A673 (cell line): ENCODE data around the gene RFPL3. TPM values are rescaled to one million over a fixed set of nuclear protein-coding genes. Genes with fewer than 3 reads are reported as not detected.
"Not testable (repeated sequence)": the region's sequence is repeated elsewhere in the genome, so short reads cannot be mapped to it uniquely, and the experiment has no call there.

Experiments
- Bru-seq: library from RNA; stranded (reverse); fragments of 400-500 nt; gene quantifications from one replicate; lab custom pipeline; 2021; lab: Mats Ljungman, UMichigan
- BruChase-seq, 2 experiments: library from RNA; stranded (reverse); fragments of 400-500 nt; gene quantifications; one replicate each; lab custom pipeline; 2021; lab: Mats Ljungman, UMichigan
- BruUV-seq: library from RNA; stranded (reverse); fragments of 400-500 nt; replicated peaks from 2 replicates; lab custom pipeline; 2021; lab: Mats Ljungman, UMichigan
- CTCF ChIA-PET: fragments of 300-600 bp; sonication (Branson Sonifier 250); formaldehyde crosslinking; loops from one replicate; lab custom pipeline; 2022; ENCODE audit warnings: antibody characterized with exemption; lab: Charles Lee
- POLR2A ChIA-PET: fragments of 300-600 bp; sonication (Branson Sonifier 250); formaldehyde crosslinking; loops from one replicate; lab custom pipeline; 2022; ENCODE audit warnings: antibody characterized with exemption; ENCODE audit not compliant: low non-redundant PET; lab: Charles Lee
- DNase-seq: peaks from one replicate; pipeline ENCODE4 v3.0.0-alpha.2; 2015; ENCODE audit warnings: low spot score
- H3K27ac ChIP-seq: fragments of 200-600 bp; sonication (generic); 2 replicates; pipeline ENCODE4 v1.5.1; 2016; ENCODE audit warnings: mixed run types, low read depth, mild to moderate bottlenecking, mixed read lengths, antibody characterized with exemption, low read length; ENCODE audit not compliant: poor library complexity, severe bottlenecking
- H3K27me3 ChIP-seq: fragments of 200-600 bp; sonication (generic); replicated peaks from 2 replicates; pipeline ENCODE4 v1.6.1; 2017; ENCODE audit warnings: mixed run types, low read depth, mild to moderate bottlenecking, mixed read lengths, antibody characterized with exemption, low read length; ENCODE audit not compliant: insufficient read depth, poor library complexity
- H3K36me3 ChIP-seq: fragments of 200-600 bp; sonication (generic); 2 replicates; pipeline ENCODE4 v1.6.1; 2016; ENCODE audit warnings: mixed run types, mild to moderate bottlenecking, mixed read lengths, antibody characterized with exemption, low read length; ENCODE audit not compliant: insufficient read depth, poor library complexity, severe bottlenecking
- H3K4me1 ChIP-seq: fragments of 200-600 bp; sonication (generic); 2 replicates; pipeline ENCODE4 v1.6.1; 2017; ENCODE audit warnings: mixed run types, mild to moderate bottlenecking, mixed read lengths, antibody characterized with exemption, low read length; ENCODE audit not compliant: insufficient read depth, poor library complexity, severe bottlenecking
- H3K4me3 ChIP-seq: fragments of 200-600 bp; sonication (generic); 2 replicates; pipeline ENCODE4 v1.5.1; 2016; ENCODE audit warnings: low read depth, mixed run types, mild to moderate bottlenecking, mixed read lengths, low read length; ENCODE audit not compliant: poor library complexity, severe bottlenecking
- H3K9me3 ChIP-seq: fragments of 200-600 bp; sonication (generic); 2 replicates; pipeline ENCODE4 v1.6.1; 2016; ENCODE audit warnings: mixed run types, low read depth, mild to moderate bottlenecking, mixed read lengths, antibody characterized with exemption, low read length; ENCODE audit not compliant: poor library complexity, severe bottlenecking
- CTCF ChIP-seq: fragments of 300-800, 200-600 bp; sonication (generic); conservative IDR thresholded peaks from 2 replicates; pipeline ENCODE4 v1.5.1; 2017; ENCODE audit warnings: low read depth, mild to moderate bottlenecking, antibody characterized with exemption, low read length, moderate library complexity, mixed read lengths
- EZH2 ChIP-seq: fragments of 200-600 bp; sonication (generic); IDR thresholded peaks from 2 replicates; pipeline ENCODE4 v1.6.1; 2017; ENCODE audit warnings: borderline replicate concordance, low read depth, mild to moderate bottlenecking, mixed read lengths, antibody characterized with exemption, low read length; ENCODE audit not compliant: poor library complexity, severe bottlenecking
- intact Hi-C: fragments of 100-400 bp; cut with micrococcal nuclease; formaldehyde crosslinking; loops from one replicate; pipeline ENCODE4 v1.10.0; 2022; ENCODE audit not compliant: unreplicated experiment
- long read RNA-seq: library from polyadenylated mRNA; stranded (forward); transcript quantifications from one replicate; pipeline ENCODE4 v2.0.0, GENCODE V29; 2022
- total RNA-seq: library from RNA; stranded (reverse); gene quantifications from 2 replicates; pipeline ENCODE4 v1.2.3, GENCODE V29; 2021

Gene RFPL3
- total RNA-seq (not detected in 2 replicates), Bru-seq, nascent RNA (not detected), BruChase-seq, experiment 1, labeled RNA remaining after a 2-hour chase (not detected), BruChase-seq, experiment 2, labeled RNA remaining after a 6-hour chase (not detected)
- long read RNA-seq: 0 reads

- DNase-seq, H3K27ac ChIP-seq, CTCF ChIA-PET, H3K4me3 ChIP-seq, intact Hi-C loops, H3K36me3 ChIP-seq, H3K9me3 ChIP-seq, H3K4me1 ChIP-seq, BruUV-seq, H3K27me3 ChIP-seq: not testable (repeated sequence)
- POLR2A ChIA-PET: interaction anchor here (0.7 kb wide), 1 partner anchor 134 kb away, joined by 7 read pairs; no protein-coding TSS in a partner anchor
Measured at GRCh38 chr22:32357567-32357966, at the start of gene RFPL3. TSS of gene RFPL3 (plus strand) at chr22:32357867. CDS start at chr22:32358072, 205 bp downstream.

GRCh38 chr22:32308191-32308590 lies 49.5 kb upstream of the RFPL3 start:
- no peaks in the 10 kb centered on the region for H3K27me3 ChIP-seq
- TF ChIP-seq CTCF (no peak), EZH2 (no peak)
- BruUV-seq: no TSS peak
- no peak overlapping the region for H3K4me3 ChIP-seq
- H3K27ac ChIP-seq: no peak overlapping the region
- ChIA-PET POLR2A (no interaction called here), CTCF (no interaction called here)
- H3K9me3 ChIP-seq: no peaks in the 10 kb centered on the region
- no peak for DNase-seq
- intact Hi-C loops: no loop called here
- no peaks in the 10 kb centered on the region for H3K4me1 ChIP-seq
- H3K36me3 ChIP-seq: no peaks in the 10 kb centered on the region

GRCh38 chr22:32308934-32309333 lies 48.7 kb upstream of the RFPL3 start:
- ChIA-PET CTCF (no interaction called here), POLR2A (no interaction called here)
- Histone ChIP-seq H3K4me3 (no peak overlapping the region), H3K9me3 (no peaks in the 10 kb centered on the region), H3K27ac (no peak overlapping the region), H3K4me1 (no peaks in the 10 kb centered on the region), H3K36me3 (no peaks in the 10 kb centered on the region), H3K27me3 (no peaks in the 10 kb centered on the region)
- intact Hi-C loops: no loop called here
- BruUV-seq: no TSS peak
- TF ChIP-seq EZH2 (no peak), CTCF (no peak)
- DNase-seq: no peak

GRCh38 chr22:32309585-32310251 lies 47.9 kb upstream of the RFPL3 start:
- H3K27ac ChIP-seq: no peak overlapping the region
- TF ChIP-seq CTCF: no peak
- no peak for TF ChIP-seq EZH2
- H3K36me3 ChIP-seq: no peaks in the 10 kb centered on the region
- DNase-seq: no peak
- H3K4me3 ChIP-seq: no peak overlapping the region
- CTCF ChIA-PET: no interaction called here
- no peaks in the 10 kb centered on the region for H3K4me1 ChIP-seq
- no peaks in the 10 kb centered on the region for H3K27me3 ChIP-seq
- POLR2A ChIA-PET: no interaction called here
- no peaks in the 10 kb centered on the region for H3K9me3 ChIP-seq
- intact Hi-C loops: no loop called here
- no TSS peak for BruUV-seq
